Transverse colon (tissue), 4 donors: ENCODE measurements around the gene BLVRA. TPM values are rescaled to one million over a fixed set of nuclear protein-coding genes. Genes with fewer than 3 reads are reported as not detected.

Experiments
- DNase-seq: peaks from one replicate; pipeline ENCODE4 v3.0.0-alpha.2; 2019
- H3K27ac ChIP-seq, 4 donors: fragments of 200-600 bp; sonication (generic); 2 replicates each; pipeline ENCODE4 v1.5.1; 2016 to 2018; ENCODE audit warnings: inconsistent platforms in 4 of 4
- H3K27me3 ChIP-seq: fragments of 200-600 bp; sonication (generic); 2 replicates; pipeline ENCODE4 v1.5.1; 2017; ENCODE audit warnings: inconsistent platforms
- H3K36me3 ChIP-seq, 4 donors: fragments of 200-600 bp; sonication (generic); 2 replicates each; pipeline ENCODE4 v1.5.1; 2017 to 2019; ENCODE audit warnings: inconsistent platforms in 4 of 4
- H3K4me1 ChIP-seq, 4 donors: fragments of 200-600 bp; sonication (generic); 2 replicates each; pipeline ENCODE4 v1.5.1; 2017 to 2020; ENCODE audit warnings: inconsistent platforms in 4 of 4
- H3K4me3 ChIP-seq, 4 donors: fragments of 200-600 bp; sonication (generic); 1 replicate in 1 of 4; 2 replicates in 3 of 4; pipeline versions ENCODE4 v1.5.1 to v1.6.1; 2017 to 2019; ENCODE audit warnings: inconsistent platforms in 4 of 4
- H3K9me3 ChIP-seq, 2 donors: fragments of 200-600 bp; sonication (generic); 2 replicates each; pipeline ENCODE4 v1.5.1; 2017 to 2019; ENCODE audit warnings: inconsistent platforms in 2 of 2
- CTCF ChIP-seq, 5 experiments: fragments of 200-600 bp in 3 of 5; fragments of 450-650 bp in 2 of 5; sonication (generic) in 3 of 5; IDR thresholded peaks; 1 replicate in 2 of 5; 2 replicates in 3 of 5; pipeline ENCODE4 v1.5.1; 2016 to 2017; ENCODE audit warnings: antibody characterized with exemption in 5 of 5, inconsistent platforms in 3 of 5, mild to moderate bottlenecking in 2 of 5, moderate library complexity in 1 of 5
- EP300 ChIP-seq: sonication (generic); formaldehyde crosslinking; IDR thresholded peaks from one replicate; pipeline ENCODE4 v1.6.1; 2017; ENCODE audit warnings: antibody characterized with exemption, low read depth
- POLR2A ChIP-seq: fragments of 450-650 bp; IDR thresholded peaks from one replicate; pipeline ENCODE4 v1.6.1; 2016; ENCODE audit warnings: antibody characterized with exemption, mild to moderate bottlenecking, moderate library complexity
- POLR2AphosphoS5 ChIP-seq, 3 donors: sonication (generic); formaldehyde crosslinking; IDR thresholded peaks; one replicate each; pipeline ENCODE4 v1.6.1; 2016; ENCODE audit warnings: antibody characterized with exemption in 3 of 3
- WGBS, 2 donors: methylation state at CpG; one replicate each; pipeline ENCODE4 v1.1.5; 2018; ENCODE audit warnings: low coverage in 1 of 2; 5-methylcytosine and 5-hydroxymethylcytosine counted together
- in situ Hi-C, 4 donors: fragments of 200-750 bp; cut with MboI; loops; one replicate each; pipeline versions ENCODE4 v1.15.0 to v1.15.1; 2017; ENCODE audit warnings: low sequenced_read_pairs in 3 of 4, low pct_ligation_motif_present in 1 of 4, low pct_unique_long_range_greater_than_20kb in 1 of 4
- intact Hi-C: fragments of 100-400 bp; cut with DNase I; formaldehyde crosslinking; loops from one replicate; pipeline ENCODE4 v1.15.1; 2023; ENCODE audit warnings: low total_unique reads
- total RNA-seq, 4 donors: library from RNA; depleted of rRNA; stranded (reverse); fragments of >200 nt; gene quantifications; one replicate each; pipeline ENCODE4 v1.1.0, GENCODE V29; 2016

Gene BLVRA
- total RNA-seq, 4 donors from 2014 or later: 1.5 to 119 (median 15.9) TPM

GRCh38 chr7:43747328-43748105 lies 11.0 kb upstream of the BLVRA start:
- in situ Hi-C loops (loop anchor here in 1 of 4 donors (25.0 kb wide), 1 partner anchor 90 kb away; no protein-coding TSS in a partner anchor), intact Hi-C loops (no loop called here)
- 74 to 78% methylated on average over 5 to 9 of the region's 9 CpGs for WGBS, 2 donors

GRCh38 chr7:43749383-43749940 lies 9.0 kb upstream of the BLVRA start:
- DNase-seq: no peak
- H3K36me3 ChIP-seq: no peaks in the 10 kb centered on the region
- H3K27me3 ChIP-seq: no peaks in the 10 kb centered on the region
- WGBS, 2 donors: 63% methylated on average over 5 of the region's 5 CpGs; no CpG with 5 or more reads in 1 of the 2 donors
- TF ChIP-seq CTCF (IDR thresholded peaks at IDR 0.05) (no peak), EP300 (no peak), POLR2AphosphoS5 (IDR thresholded peaks at IDR 0.05) (no peak), POLR2A (no peak)
- H3K4me1 ChIP-seq: no peaks in the 10 kb centered on the region
- no peak overlapping the region for H3K27ac ChIP-seq
- intact Hi-C loops (no loop called here), in situ Hi-C loops (loop anchor here in 1 of 4 donors (25.0 kb wide), 1 partner anchor 88 kb away; no protein-coding TSS in a partner anchor)
- H3K4me3 ChIP-seq: no peak overlapping the region
- H3K9me3 ChIP-seq: no peaks in the 10 kb centered on the region

More at GRCh38 chr7:43747328-43748105, 11.0 kb upstream of the BLVRA start:
- TF ChIP-seq POLR2A: no peak
- Histone ChIP-seq H3K27me3 (no peaks in the 10 kb centered on the region), H3K9me3 (no peaks in the 10 kb centered on the region), H3K4me3 (no peak overlapping the region), H3K36me3 (no peaks in the 10 kb centered on the region), H3K27ac (no peak overlapping the region), H3K4me1 (no peaks in the 10 kb centered on the region)
- DNase-seq: no peak

GRCh38 chr7:43750016-43750887 lies 8.2 kb upstream of the BLVRA start:
- no peak overlapping the region for H3K4me3 ChIP-seq
- no peak overlapping the region for H3K27ac ChIP-seq
- no peaks in the 10 kb centered on the region for H3K36me3 ChIP-seq
- no peaks in the 10 kb centered on the region for H3K4me1 ChIP-seq
- intact Hi-C loops (no loop called here), in situ Hi-C loops (no loop called here)
- WGBS, 2 donors: 71 to 80% methylated on average over 3 to 13 of the region's 14 CpGs
- H3K9me3 ChIP-seq: no peaks in the 10 kb centered on the region
- DNase-seq: no peak
- no peak for TF ChIP-seq POLR2AphosphoS5 (IDR thresholded peaks at IDR 0.05)
- no peak for TF ChIP-seq POLR2A
- H3K27me3 ChIP-seq: no peaks in the 10 kb centered on the region

GRCh38 chr7:43752411-43752810 lies 6.1 kb upstream of the BLVRA start:
- Histone ChIP-seq H3K4me1 (no peaks in the 10 kb centered on the region), H3K27ac (no peak overlapping the region), H3K9me3 (no peaks in the 10 kb centered on the region), H3K36me3 (no peaks in the 10 kb centered on the region), H3K4me3 (no peak overlapping the region), H3K27me3 (no peaks in the 10 kb centered on the region)
- in situ Hi-C loops (no loop called here), intact Hi-C loops (no loop called here)
- WGBS, 2 donors: 78 to 82% methylated on average over 2 to 3 of the region's 3 CpGs
- no peak for DNase-seq
- no peak for TF ChIP-seq POLR2AphosphoS5 (IDR thresholded peaks at IDR 0.05)
- no peak for TF ChIP-seq EP300
- no peak for TF ChIP-seq POLR2A
- no peak for TF ChIP-seq CTCF (IDR thresholded peaks at IDR 0.05)
